Stimulated activated CD8-positive, alpha-beta memory T cell treated with anti-CD3 and anti-CD28 coated beads, Interleukin-12 subunit alpha, Interleukin-12 subunit beta, amount 100 ng/mL, for 24 hours (primary cell): ENCODE measurements around the gene PIM3.
A peak's percentile ranks its signal among the peaks of the same experiment; 100 is the strongest.

Experiments used
- DNase-seq: peaks from one replicate; pipeline ENCODE4 v3.0.0-alpha.2; 2020; ENCODE audit errors: extremely low read depth

Gene PIM3

DNA sequence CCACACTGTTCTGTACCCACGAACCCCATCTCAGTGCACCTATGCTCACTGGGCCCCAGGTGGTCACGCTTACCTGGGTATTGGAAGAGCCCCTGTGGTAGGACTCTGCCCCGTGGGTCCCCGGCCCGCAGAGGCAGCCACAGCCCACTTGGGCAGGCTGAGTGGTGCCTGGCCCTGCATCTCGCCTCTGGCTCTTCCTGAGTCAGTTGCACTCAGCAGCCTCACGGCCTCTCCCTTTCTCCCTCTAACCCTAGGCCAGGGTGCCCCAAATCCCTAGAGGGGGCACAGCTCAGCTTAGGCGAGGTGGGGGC, 32.4 kb upstream of the PIM3 start:
- DNase-seq, result no peak

- DNase-seq, result no peak
Measured at GRCh38 chr22:49928555-49929210, 31.9 kb upstream of the PIM3 start.

DNA sequence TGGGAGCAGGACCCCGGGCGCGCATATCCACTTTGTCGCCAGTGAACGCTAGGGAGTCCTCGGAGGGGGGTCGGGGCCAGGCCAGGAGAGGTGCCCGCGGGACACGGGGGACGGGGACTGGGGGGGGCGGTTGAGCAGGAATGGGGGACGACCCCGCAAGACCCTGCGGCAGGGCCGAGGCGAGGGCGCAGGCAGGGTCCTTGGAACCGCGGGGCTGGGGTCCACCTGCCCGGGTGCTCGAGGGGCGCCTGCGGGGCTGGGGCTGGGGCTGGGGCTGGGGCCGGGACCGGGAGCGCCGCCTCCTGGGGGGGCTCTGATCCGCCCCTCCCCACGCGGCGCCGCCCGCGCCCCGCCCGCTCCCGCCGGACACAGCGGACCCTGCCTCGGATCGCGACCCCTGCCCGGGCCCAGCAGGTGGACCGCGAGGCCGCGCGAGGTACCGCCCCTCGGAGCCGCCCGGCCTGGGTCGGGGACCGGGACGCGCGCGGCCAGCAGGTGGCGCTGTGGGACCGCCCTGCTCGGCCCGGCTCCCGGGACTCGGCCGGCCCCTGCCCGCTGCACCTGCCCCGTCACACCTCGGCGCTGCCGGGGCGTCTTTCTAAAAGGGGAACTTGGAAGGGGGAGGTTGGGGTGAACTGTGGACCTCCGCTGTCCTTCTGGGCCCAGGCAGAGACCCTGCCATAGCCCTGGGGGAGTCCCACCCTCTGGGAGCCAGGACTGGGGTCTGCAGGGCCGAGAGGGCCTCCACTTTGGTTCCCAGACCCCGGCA, 31.2 kb upstream of the PIM3 start:
- no peak for DNase-seq

- DNase-seq, result no peak
Measured at GRCh38 chr22:49929994-49930575, 30.5 kb upstream of the PIM3 start.

GRCh38 chr22:49930596-49931412, 29.8 kb upstream of the PIM3 start:
- no peak for DNase-seq

DNA sequence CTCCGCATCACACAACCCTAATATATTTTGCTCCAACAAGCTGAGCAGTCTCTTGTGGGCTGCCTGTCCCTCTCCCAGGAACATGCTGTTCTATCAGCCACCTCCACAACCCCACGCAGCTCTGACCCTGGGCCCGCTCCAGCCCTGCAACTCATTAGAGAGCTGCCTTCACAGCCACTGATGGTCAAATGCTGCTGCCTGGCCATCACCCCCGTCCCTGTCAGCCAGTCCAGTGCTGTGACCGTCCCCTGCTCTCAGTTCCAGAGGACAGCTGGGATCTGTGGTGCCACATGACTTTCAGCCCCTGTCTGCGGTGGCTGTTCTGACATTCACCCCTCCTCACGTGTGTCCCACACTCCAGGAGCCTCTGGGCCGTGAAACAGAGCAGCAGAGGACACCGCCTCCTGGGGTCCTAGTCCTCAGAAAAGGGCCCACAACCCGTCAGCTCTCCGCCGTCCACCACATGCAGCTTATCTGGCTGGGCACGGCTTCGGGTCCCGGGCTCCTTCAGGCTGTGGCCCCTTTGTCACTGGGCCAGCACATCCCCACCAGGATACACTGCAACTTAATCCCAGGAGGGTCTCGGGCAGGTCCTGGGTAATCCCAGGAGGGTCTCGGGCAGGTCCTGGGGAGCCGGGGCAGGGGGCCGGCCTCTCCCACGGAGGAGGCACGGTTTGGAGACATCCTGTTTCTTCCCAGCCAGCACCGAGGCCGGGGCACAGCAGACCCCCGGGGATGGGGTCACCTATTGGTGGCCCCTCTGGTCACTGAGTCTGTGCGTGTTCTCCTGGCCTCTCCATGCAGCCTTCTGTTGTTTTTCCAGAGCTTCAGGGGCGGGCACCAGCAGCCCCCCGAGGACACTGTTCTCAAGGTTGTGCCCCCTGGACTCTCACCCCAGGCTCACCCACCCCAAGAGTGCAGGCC, 27.1 kb upstream of the PIM3 start:
- no peak for DNase-seq

- no peak for DNase-seq
Measured at GRCh38 chr22:49934160-49934890, 26.2 kb upstream of the PIM3 start.

GRCh38 chr22:49934891-49935557, 25.5 kb upstream of the PIM3 start:
- peak; percentile 77 for DNase-seq

DNA sequence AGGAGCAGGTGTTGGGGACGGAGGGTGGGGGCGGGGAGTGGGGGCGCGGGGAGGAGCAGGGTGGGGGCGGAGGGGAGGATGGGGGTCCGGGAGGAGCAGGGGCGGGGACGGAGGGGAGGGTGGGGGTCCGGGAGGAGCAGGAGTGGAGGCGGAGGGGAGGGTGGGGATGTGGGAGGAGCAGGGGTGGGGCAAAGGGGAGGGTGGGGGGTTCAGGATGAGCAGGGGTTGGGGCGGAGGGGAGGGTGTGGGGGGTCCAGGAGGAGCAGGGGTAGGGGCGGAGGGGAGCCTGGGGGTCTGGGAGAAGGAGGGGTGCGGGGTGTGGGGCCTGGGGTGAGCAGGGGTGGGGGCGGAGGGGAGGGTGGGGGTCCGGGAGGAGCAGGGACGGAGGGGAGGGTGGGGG, 25.0 kb upstream of the PIM3 start:
- DNase-seq, result no peak

GRCh38 chr22:49936018-49936972, 24.3 kb upstream of the PIM3 start:
- DNase-seq, result peak; percentile 93

DNA sequence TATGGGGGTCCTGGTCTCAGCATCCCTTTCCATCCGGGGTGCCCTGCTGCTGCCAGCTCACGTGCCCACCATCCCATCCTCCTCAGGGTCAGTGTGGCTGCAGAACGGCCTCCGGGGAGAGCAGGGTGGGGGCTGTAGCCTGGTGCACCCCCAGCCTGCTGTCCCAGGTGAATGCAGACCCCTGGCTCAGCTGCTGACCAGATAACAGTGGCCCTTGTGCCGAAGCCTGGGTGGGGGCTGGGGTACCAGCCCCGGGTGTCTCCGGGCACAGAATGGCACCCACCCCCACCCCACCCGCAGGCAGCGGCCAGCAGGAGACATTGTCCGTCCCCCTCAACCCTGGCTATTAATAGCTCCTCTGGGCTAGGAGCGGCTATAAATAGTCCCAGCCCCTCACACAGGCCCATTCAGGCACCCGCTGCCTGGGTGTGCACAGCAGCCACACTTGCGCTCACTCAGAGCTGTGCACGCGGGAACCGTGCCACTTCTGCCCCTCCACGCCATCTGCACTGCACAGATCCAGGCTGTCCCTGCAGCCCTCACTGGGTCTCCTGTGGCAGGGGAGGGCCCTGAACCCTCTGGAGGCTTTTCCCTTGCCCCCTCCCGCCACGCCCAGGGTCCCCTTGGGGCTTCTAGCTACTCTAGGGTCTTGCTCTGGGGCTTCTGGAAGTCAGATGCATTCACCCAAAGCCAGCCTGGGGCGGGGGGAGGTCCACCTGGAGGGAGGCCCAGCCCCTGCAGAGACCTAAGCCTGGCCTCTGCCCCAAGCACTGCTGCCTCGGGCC, 23.4 kb upstream of the PIM3 start:
- DNase-seq, result no peak

GRCh38 chr22:49937758-49938564, 22.6 kb upstream of the PIM3 start:
- no peak for DNase-seq

DNA sequence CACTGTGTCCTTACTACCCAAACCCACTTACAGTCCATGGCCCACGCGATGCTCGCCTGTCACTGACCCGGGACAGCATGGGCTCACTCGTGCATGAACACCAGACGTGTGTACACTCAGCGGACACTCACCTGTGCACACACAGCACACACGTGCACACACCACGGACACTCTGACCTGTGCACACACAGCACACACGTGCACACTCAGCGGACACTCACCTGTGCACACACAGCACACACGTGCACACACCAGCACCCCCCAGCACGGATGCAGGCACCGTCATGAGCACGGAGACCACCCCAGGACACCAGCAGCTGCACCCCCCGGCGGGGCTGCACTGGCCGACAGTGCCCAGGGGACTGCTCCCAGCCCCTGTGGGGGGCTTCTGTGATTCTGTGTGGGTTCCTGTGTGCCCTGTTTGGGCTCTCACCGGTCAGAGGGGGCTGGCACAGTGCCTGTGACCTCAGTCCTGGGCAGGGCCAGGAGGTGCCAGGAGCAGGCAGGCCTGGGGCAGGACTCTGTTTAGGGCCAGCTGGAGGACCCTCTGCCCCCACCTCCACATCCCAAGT, 21.9 kb upstream of the PIM3 start:
- no peak for DNase-seq

GRCh38 chr22:49941507-49942316, 18.9 kb upstream of the PIM3 start:
- no peak for DNase-seq

DNA sequence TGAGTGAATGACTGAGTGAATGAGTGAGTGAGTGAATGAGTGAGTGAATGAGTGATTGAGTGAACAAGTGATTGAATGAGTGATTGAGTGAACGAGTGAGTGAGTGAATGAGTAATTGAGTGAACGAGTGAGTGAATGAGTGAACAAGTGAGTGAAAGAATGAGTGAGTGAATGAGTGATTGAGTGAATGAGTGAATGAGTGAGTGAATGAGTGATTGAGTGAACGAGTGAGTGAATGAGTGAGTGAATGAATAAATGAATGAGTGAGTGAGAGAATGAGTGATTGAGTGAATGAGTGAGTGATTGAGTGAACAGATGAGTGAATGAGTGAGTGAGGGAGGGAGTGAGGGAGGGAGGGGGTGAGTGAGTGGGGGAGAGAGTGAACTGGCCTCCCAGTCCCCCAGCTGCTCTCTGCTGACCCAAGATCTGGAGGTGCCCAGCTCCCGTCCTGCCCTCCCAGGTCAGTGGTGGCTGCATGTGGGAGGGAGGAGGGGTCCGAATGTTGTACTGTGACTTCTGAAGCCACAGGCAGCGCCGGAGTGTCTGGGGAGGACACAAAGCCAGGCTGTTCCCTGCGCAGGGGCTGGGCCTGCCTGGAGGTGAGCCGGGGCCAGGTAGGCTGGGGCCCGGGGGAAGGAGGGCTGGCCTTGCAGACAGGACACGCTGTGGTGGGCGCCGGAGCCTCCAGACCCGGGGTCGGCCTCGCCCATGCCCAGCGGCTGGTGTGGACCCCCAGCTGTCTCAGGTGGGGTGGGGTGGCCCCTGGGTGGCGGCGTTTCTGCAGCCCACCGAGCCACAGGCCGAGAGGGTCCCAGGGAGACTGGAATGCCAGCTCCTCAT, 17.8 kb upstream of the PIM3 start:
- no peak for DNase-seq
